GM19395 (cell line): ENCODE measurements around the gene IFITM5.

Experiments
- ATAC-seq: cut with Tn5 transposase; IDR thresholded peaks from one replicate; pipeline ENCODE4 v1.9.1; 2021; ENCODE audit warnings: mild to moderate bottlenecking, moderate library complexity; ENCODE audit not compliant: unreplicated experiment

IFITM5 gene

DNA sequence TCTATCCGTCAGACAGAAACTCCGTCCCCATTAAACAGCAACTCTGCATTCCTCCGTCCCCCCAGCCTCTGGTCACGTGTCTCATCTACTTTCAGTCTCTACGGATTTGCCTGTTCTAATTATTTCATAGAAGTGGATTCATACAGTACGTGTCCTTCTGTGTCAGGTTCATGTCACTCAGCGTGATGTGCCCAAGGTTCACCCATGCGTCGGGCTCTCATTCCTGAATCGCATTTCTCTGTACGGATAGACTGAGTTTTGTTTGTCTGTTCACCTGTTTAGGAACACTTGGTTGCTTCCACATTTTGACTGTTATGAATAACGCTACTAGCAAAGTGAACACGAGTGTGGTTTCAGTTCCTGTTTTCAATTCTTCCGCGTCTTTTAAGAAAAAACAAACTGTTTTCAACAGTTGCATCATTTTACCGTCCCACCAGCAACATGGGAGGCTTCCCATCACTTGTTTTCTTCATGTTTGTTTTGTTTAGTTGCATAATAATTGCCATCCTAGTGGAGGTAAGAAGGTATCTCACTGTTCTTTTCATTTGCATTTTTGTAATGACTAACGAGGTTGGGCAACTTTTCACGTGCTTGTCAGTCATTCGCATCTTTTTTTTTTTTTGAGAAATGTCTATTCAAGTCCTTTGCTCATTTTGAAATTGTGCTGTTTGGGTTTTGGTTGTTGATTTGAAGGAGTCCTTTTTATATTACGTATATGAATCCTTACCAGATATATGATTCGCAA, 30.0 kb downstream of the IFITM5 start:
- ATAC-seq: peak; percentile 68

GRCh38 chr11:268716-269145, 30.6 kb downstream of the IFITM5 start:
- ATAC-seq: peak; percentile 38

GRCh38 chr11:267491-267994, 31.8 kb downstream of the IFITM5 start:
- ATAC-seq: no peak

- ATAC-seq: no peak
Observed at GRCh38 chr11:266676-267439, 32.5 kb downstream of the IFITM5 start.

DNA sequence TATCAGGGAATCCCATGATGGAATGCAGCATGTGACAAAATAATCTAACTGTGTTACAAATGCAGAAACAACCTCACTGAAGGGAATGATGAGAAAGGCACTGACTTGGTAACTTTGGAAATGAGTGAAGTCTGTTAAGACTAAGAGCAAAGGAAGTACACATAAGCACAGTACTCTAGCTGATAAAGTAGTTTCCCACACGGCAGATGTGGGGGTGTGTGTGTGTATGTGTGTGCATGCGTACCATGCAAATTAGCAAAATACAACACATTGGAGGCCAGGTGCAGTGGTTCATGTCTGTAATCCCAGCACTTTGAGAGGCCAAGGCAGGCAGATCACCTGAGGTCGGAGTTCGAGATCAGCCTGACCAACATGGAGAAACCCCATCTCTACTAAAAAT, 37.7 kb downstream of the IFITM5 start:
- no peak for ATAC-seq

- ATAC-seq: no peak
Observed at GRCh38 chr11:259413-259812, 39.9 kb downstream of the IFITM5 start.

DNA sequence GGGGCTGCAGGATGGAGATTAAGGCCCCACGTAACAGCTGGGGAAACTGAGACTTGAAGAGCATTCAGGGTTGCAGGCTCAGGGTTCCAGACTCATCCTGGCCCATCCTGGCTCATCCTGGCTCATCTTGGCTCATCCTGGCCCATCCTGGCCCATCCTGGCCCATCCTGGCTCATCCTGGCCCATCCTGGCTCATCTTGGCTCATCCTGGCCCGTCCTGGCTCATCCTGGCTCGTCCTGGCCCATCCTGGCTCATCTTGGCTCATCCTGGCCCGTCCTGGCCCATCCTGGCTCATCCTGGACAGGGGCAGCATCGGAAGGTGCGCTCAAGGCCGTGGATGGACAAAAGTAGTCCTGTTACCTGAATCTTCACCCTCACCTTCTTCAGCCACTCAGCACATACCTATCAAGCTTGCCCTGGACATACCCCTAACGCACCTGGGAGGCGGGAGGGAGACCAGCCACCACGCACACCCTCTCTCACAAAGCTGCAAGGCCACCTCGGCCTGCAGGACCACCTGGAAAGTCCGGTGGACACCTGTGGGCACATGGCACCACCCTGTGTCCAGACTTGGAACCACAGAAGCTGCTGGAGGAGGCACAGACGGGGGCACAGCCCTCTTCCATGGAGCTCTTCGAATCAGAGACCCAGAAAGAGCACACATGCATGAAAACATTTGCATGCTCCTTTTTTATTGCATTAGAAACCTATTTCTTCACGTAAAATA, 41.4 kb downstream of the IFITM5 start:
- ATAC-seq: no peak

DNA sequence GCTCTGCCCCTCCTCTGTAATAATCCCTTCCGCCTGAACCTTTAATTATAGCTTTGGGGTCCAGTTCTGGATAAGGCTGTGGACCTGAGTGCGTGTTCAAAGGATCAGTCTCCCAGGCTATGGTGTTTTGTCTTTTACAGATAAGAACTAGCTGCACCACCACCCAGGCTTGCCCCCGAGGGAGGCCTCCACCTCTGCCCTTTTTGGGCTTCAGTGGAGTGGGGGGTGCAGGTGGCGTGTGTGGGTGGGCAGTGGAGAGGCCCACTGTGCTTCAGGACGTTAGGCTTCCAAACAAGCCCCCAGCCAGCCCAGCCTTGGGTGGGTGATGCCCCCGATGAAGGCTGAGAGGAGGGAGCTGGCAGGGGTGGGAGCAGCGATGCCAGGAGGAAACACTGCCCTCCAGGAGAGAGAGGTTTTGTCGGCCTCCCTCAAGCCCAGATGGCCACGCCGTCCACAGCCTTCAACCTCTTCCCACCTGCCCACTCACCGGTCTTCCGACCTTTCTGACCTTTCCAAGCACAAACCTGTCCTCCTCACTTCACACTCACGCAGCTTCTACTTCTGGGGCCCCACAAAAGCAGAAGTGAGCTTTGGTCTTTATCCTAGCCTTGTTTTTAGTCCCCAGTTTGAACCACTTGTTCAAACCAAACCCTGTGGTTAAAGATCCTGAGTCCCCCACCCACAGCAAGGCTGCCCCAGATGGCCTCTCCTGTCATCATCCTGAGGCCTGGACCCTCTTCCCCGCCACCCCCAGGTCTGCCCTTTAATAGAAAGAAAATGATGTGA, 42.2 kb downstream of the IFITM5 start:
- ATAC-seq: no peak

- no peak for ATAC-seq
Observed at GRCh38 chr11:255816-256215, 43.5 kb downstream of the IFITM5 start.

GRCh38 chr11:255176-255575, 44.1 kb downstream of the IFITM5 start:
- ATAC-seq: no peak

DNA sequence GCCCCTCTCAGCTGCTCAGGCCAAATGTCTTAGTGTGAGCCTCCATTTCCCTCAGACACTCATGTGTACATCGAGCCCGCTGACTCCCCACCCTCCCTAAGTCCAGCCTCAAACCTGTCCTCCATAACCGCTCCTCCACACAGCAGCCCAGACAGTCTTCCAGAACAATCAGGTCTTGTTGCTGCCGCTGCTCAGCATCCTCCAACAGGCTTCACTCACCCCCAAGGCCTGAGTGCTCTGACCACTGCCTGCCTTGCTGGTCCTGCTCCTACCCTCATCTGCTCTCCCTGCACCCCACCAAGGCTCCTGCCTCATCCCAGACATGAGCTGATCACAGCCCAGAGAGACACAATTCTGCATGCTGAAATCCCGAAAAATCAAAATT, 45.4 kb downstream of the IFITM5 start:
- no peak for ATAC-seq

- ATAC-seq: no peak
Observed at GRCh38 chr11:253160-253885, 46.0 kb downstream of the IFITM5 start.

DNA sequence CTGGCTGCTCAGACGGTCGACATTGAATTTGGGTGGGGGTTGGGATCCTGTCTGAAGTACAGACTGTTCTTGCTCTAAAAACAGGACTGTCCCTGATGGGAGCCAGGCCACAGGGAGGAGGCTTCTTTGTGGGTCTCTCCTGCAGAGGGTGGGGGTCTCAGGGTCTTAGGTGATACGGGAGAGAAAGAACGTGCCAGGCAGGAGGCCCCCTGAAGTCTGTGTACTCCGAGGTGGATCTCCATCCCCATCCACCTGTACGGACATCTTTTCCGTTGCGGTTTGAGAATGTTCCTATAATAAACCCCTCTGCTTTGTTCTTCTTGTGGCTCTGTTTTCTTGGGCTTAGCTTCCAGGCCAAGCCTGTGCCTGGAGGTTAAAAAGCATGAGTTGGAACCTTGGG, 46.7 kb downstream of the IFITM5 start:
- ATAC-seq: no peak

GRCh38 chr11:251550-251949, 47.8 kb downstream of the IFITM5 start:
- ATAC-seq: no peak

DNA sequence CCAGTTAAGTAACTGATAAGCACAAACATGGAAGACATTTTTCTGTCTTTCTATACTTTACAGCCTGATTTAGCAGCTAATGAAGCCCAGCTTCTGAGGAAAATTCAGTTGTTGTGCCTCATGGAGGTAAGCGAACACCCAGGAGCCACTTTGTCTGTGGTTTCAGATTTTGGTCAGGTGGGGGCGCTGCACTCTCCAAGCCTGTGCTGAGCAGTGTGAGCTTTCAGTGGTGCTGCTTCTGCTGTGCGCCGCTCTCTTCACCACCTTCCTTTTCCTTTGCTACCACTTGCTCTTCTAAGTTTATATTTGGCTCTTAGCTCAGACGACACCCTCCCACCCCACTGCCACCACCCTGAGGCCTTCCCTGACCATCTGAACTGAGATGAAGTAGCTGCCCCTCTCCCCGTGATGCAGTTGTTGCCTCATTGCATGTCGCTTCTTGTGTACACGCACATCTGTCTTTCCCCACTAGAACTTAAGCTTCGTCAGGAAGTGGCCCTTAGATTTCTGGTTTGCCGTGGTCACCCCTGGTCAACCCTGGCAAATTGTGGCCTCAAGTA, 48.5 kb downstream of the IFITM5 start:
- no peak for ATAC-seq

- ATAC-seq: no peak
Observed at GRCh38 chr11:250274-250673, 49.1 kb downstream of the IFITM5 start.

DNA sequence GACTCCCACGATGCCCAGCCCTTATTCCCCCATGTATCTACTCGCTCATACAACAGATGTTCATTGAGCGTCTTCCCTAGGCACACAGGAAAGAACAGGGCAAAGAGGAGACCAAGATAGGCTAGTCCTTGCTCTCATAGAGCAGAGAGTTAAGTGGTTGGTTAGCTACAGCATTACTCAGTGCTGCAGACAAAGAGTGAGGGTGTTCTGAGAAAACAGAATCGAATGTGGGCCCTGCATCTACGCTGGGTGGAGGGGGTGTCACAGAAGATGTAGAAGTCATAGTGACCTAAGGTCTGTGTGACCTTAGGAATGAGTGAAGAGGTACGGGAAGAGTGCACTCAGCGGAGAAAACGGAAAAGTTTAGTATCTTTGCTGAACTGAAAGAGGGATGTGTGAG, 50.3 kb downstream of the IFITM5 start:
- no peak for ATAC-seq
